HEK293T (cell line): ENCODE results near the gene PRTFDC1.

Experiments used
- CTCF ChIA-PET: fragments of 350-600 bp; formaldehyde crosslinking; extraction: SDS; loops from one replicate; lab custom pipeline; 2021; ENCODE audit warnings: antibody characterized with exemption, inconsistent platforms; lab: Yijun Ruan, JAX
- POLR2A ChIA-PET: fragments of 350-600 bp; formaldehyde crosslinking; extraction: SDS; loops from one replicate; lab custom pipeline; 2020; ENCODE audit warnings: antibody characterized with exemption, inconsistent platforms; lab: Yijun Ruan, JAX
- DNase-seq: peaks from one replicate; pipeline ENCODE4 v3.0.0; 2012; ENCODE audit warnings: mixed read lengths; ENCODE audit errors: extremely low spot score
- ARNT ChIP-seq: fragments of 450-650 bp; IDR thresholded peaks from 2 replicates; pipeline ENCODE4 v1.6.1; 2017; ENCODE audit warnings: mild to moderate bottlenecking
- BHLHE40 ChIP-seq: fragments of 450-650 bp; IDR thresholded peaks from 2 replicates; pipeline ENCODE4 v1.6.1; 2016; ENCODE audit warnings: mild to moderate bottlenecking, moderate library complexity, borderline replicate concordance
- CTBP1 ChIP-seq: fragments of 450-650 bp; IDR thresholded peaks from 2 replicates; pipeline ENCODE4 v1.6.1; 2016; ENCODE audit warnings: borderline replicate concordance
- ELF4 ChIP-seq: fragments of 450-650 bp; IDR thresholded peaks from 2 replicates; pipeline ENCODE4 v1.6.1; 2017; ENCODE audit warnings: antibody characterized with exemption
- FOXA1 ChIP-seq: fragments of 450-650 bp; IDR thresholded peaks from 2 replicates; pipeline ENCODE4 v1.6.1; 2016; ENCODE audit warnings: mild to moderate bottlenecking
- FOXK2 ChIP-seq: fragments of 450-650 bp; IDR thresholded peaks from 2 replicates; pipeline ENCODE4 v1.6.1; 2016; ENCODE audit warnings: mild to moderate bottlenecking
- FOXM1 ChIP-seq: fragments of 450-650 bp; IDR thresholded peaks from 2 replicates; pipeline ENCODE4 v1.6.1; 2017; ENCODE audit warnings: mild to moderate bottlenecking, borderline replicate concordance
- HDGF ChIP-seq: fragments of 450-650 bp; IDR thresholded peaks from 2 replicates; pipeline ENCODE4 v1.6.1; 2017; ENCODE audit warnings: antibody characterized with exemption, borderline replicate concordance
- L3MBTL2 ChIP-seq: fragments of 450-650 bp; conservative IDR thresholded peaks from 2 replicates; pipeline ENCODE4 v1.6.1; 2016; ENCODE audit warnings: mild to moderate bottlenecking
- LEF1 ChIP-seq: fragments of 450-650 bp; IDR thresholded peaks from 2 replicates; pipeline ENCODE4 v1.6.1; 2017; ENCODE audit warnings: mild to moderate bottlenecking, borderline replicate concordance
- NFRKB ChIP-seq: fragments of 450-650 bp; IDR thresholded peaks from 2 replicates; pipeline ENCODE4 v1.6.1; 2016; ENCODE audit warnings: mild to moderate bottlenecking, moderate library complexity
- SP1 ChIP-seq: fragments of 450-650 bp; IDR thresholded peaks from 2 replicates; pipeline ENCODE4 v1.6.1; 2017
- SUZ12 ChIP-seq: fragments of 450-650 bp; IDR thresholded peaks from 2 replicates; pipeline ENCODE4 v1.6.1; 2016; ENCODE audit warnings: mild to moderate bottlenecking
- TARDBP ChIP-seq: fragments of 450-650 bp; IDR thresholded peaks from 2 replicates; pipeline ENCODE4 v1.6.1; 2016
- ZNF384 ChIP-seq: fragments of 450-650 bp; IDR thresholded peaks from 2 replicates; pipeline ENCODE4 v1.6.1; 2016
- TF ChIP-seq, protein P1 (sequence below): fragments of 450-650 bp; IDR thresholded peaks from 2 replicates; pipeline ENCODE4 v1.6.1; 2016

Gene PRTFDC1

GRCh38 chr10:24989867-24990266, 37.5 kb upstream of the PRTFDC1 start:
- no peak for DNase-seq
- TF ChIP-seq CTBP1 (no peak), SUZ12 (no peak), TARDBP (no peak), SP1 (no peak), BHLHE40 (no peak), ELF4 (no peak), ARNT (no peak), FOXK2 (no peak), HDGF (no peak), LEF1 (no peak), ZNF384 (no peak), FOXA1 (no peak), NFRKB (no peak), FOXM1 (no peak)
- TF ChIP-seq, protein P1, sequence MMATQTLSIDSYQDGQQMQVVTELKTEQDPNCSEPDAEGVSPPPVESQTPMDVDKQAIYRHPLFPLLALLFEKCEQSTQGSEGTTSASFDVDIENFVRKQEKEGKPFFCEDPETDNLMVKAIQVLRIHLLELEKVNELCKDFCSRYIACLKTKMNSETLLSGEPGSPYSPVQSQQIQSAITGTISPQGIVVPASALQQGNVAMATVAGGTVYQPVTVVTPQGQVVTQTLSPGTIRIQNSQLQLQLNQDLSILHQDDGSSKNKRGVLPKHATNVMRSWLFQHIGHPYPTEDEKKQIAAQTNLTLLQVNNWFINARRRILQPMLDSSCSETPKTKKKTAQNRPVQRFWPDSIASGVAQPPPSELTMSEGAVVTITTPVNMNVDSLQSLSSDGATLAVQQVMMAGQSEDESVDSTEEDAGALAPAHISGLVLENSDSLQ = no peak
- ChIA-PET CTCF (interaction anchor here (0.6 to 1.0 kb wide), 3 partner anchors 372 to 538 kb away, joined by 3 to 4 read pairs (median 4); no protein-coding TSS in a partner anchor), POLR2A (no interaction called here)

DNA sequence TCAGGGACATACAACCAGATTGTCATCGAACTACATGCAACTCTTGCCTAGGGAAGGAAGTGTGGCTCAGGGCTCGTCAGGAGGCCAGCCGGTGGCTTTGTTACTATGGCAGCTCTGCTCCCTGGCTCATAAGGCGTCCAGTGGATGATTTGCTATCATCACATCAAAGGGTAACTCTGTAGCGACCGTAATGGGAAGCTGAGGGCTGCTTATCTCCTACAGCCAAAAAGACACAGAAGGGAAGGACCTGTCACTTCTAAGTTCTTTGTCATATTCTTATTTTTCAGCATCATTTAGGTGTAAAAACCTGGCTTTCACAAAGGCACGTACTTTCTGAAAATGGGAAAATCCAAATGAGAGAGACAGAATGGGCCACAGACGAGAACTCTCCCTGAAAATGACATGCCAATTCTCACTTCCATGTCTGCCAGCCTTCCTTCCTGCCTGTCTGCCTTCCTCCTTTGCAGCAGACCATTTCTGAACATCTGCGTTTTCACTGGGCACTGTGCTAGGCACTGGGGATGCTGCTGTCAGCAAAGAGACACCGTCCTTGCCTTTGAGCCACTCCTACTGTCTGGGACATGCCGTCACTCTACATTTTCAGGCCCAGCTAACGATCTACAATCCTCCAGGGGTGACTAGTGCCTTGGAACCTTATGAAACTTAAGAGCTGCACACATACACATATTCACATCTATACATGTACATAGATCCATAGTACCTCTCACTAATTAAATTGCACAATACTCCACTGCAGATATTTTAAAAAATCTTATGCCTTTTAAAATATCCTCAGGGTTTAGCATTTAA, 36.6 kb upstream of the PRTFDC1 start:
- no peak for DNase-seq
- ChIA-PET CTCF (interaction anchor here (0.6 to 1.0 kb wide), 3 partner anchors 372 to 537 kb away, joined by 3 to 4 read pairs (median 4); no protein-coding TSS in a partner anchor), POLR2A (no interaction called here)
- no peak for TF ChIP-seq HDGF
- no peak for TF ChIP-seq TARDBP
- TF ChIP-seq, protein P1 = no peak
- TF ChIP-seq SUZ12 = no peak
- no peak for TF ChIP-seq NFRKB
- no peak for TF ChIP-seq LEF1

- ChIA-PET CTCF (no interaction called here), POLR2A (no interaction called here)
- no peak for TF ChIP-seq L3MBTL2
- TF ChIP-seq ZNF384 = no peak
- no peak for TF ChIP-seq CTBP1
- TF ChIP-seq LEF1 = no peak
- no peak for TF ChIP-seq HDGF
- TF ChIP-seq NFRKB = no peak
- TF ChIP-seq ARNT = no peak
- no peak for TF ChIP-seq FOXA1
- TF ChIP-seq, protein P1 = no peak
- no peak for TF ChIP-seq FOXM1
- no peak for TF ChIP-seq TARDBP
- no peak for TF ChIP-seq ELF4
- no peak for TF ChIP-seq SP1
- no peak for DNase-seq
These were observed 32.5 kb upstream of the PRTFDC1 start for GRCh38 chr10:24984906-24985305.

DNA sequence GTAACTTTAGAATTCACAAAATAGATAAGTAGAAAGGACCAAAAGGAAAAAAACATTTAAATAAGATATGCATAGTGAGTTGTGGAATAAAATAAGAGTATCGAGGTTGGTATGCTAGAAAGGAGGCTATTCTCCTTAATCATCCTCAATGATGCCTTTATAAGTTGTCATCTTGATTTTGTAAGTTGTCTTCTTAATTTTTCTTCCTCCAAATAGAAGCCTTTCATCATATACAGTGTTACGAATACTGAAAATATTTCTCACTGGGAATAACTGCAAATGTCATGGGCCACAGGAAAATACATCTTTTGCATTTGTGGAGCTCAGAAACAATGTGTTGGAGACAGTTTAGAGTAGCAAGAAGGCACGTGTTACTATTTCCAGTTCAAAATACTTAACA, 31.5 kb upstream of the PRTFDC1 start:
- CTCF ChIA-PET = no interaction called here
- TF ChIP-seq, protein P1 = no peak
- no peak for TF ChIP-seq SUZ12
- no peak for TF ChIP-seq HDGF
- TF ChIP-seq ARNT = no peak
- TF ChIP-seq FOXA1 = no peak
- no peak for TF ChIP-seq ELF4
- TF ChIP-seq LEF1 = no peak
- no peak for TF ChIP-seq TARDBP
- TF ChIP-seq NFRKB = no peak
- no peak for TF ChIP-seq SP1
- TF ChIP-seq FOXK2 = no peak
- TF ChIP-seq BHLHE40 = no peak
- no peak for TF ChIP-seq L3MBTL2
- TF ChIP-seq FOXM1 = no peak
- TF ChIP-seq CTBP1 = no peak
- TF ChIP-seq ZNF384 = no peak
- POLR2A ChIA-PET = no interaction called here
- no peak for DNase-seq

- POLR2A ChIA-PET = no interaction called here
- CTCF ChIA-PET = no interaction called here
- TF ChIP-seq CTBP1 (no peak), FOXM1 (no peak), SP1 (no peak), TARDBP (no peak), SUZ12 (no peak), L3MBTL2 (no peak), HDGF (no peak), ZNF384 (no peak), ELF4 (no peak), FOXK2 (no peak), ARNT (no peak)
- no peak for DNase-seq
These were observed 30.7 kb upstream of the PRTFDC1 start for GRCh38 chr10:24983130-24983529.
